Stimulated activated effector memory CD8-positive, alpha-beta T cell treated with anti-CD3 and anti-CD28 coated beads, Interleukin-12 subunit alpha, Interleukin-12 subunit beta, amount 100 ng/mL, for 72 hours (primary cell): ENCODE results near the gene BCL11B.

Experiments
- ATAC-seq: fragments of 150-1000 bp; cut with Tn5 transposase; 2 replicates; pipeline ENCODE4 v1.10.0; 2021
- DNase-seq, 2 donors: peaks; one replicate each; pipeline ENCODE4 v3.0.0; 2021 to 2022; ENCODE audit warnings: low spot score in 2 of 2
- H3K27ac Mint-ChIP-seq: one replicate; pipeline ENCODE4 v1.8.0; 2022; ENCODE audit warnings: mild to moderate bottlenecking, mixed read lengths
- H3K36me3 Mint-ChIP-seq: one replicate; pipeline ENCODE4 v1.8.0; 2022; ENCODE audit warnings: mild to moderate bottlenecking, mixed read lengths
- H3K4me1 Mint-ChIP-seq: one replicate; pipeline ENCODE4 v1.8.0; 2022; ENCODE audit warnings: mixed read lengths
- H3K4me3 Mint-ChIP-seq: one replicate; pipeline ENCODE4 v1.8.0; 2022; ENCODE audit warnings: mild to moderate bottlenecking, mixed read lengths
- H3K9me3 Mint-ChIP-seq: one replicate; pipeline ENCODE4 v1.8.0; 2022; ENCODE audit warnings: mixed read lengths

BCL11B gene

GRCh38 chr14:99271951-99272631 lies at the start of gene BCL11B:
TSS of gene BCL11B (minus strand) at chr14:99272197. CDS start at chr14:99271218, 979 bp downstream.
- ATAC-seq, result peak; percentile 79
- Mint-ChIP-seq H3K27ac (peak within 1 kb of the TSS; percentile 99), H3K9me3 (no peaks in the 10 kb centered on the region), H3K36me3 (peaks cover 48% of the 10 kb centered on the region), H3K4me1 (peaks cover 40% of the 10 kb centered on the region), H3K4me3 (peak within 1 kb of the TSS; percentile 89)
- DNase-seq, result peak; percentile 66 to 90

- DNase-seq, result peak in 1 of 2 donors; percentile 45
Observed at GRCh38 chr14:99321236-99321925, 49.4 kb upstream of the BCL11B start.

GRCh38 chr14:99320621-99321235 lies 48.7 kb upstream of the BCL11B start:
- peak overlapping the region; percentile 72 for H3K27ac Mint-ChIP-seq
- peak in 1 of 2 donors; percentile 57 for DNase-seq
- H3K4me3 Mint-ChIP-seq, result peak overlapping the region; percentile 63
- peaks cover 53% of the 10 kb centered on the region for H3K4me1 Mint-ChIP-seq
- no peaks in the 10 kb centered on the region for H3K9me3 Mint-ChIP-seq
- ATAC-seq, result peak; percentile 24
- no peaks in the 10 kb centered on the region for H3K36me3 Mint-ChIP-seq

More at GRCh38 chr14:99321236-99321925, 49.4 kb upstream of the BCL11B start:
- peak overlapping the region; percentile 63 for H3K4me3 Mint-ChIP-seq
- H3K36me3 Mint-ChIP-seq, result no peaks in the 10 kb centered on the region
- peaks cover 53% of the 10 kb centered on the region for H3K4me1 Mint-ChIP-seq
- no peak for ATAC-seq
- peak overlapping the region; percentile 13 for H3K27ac Mint-ChIP-seq
- H3K9me3 Mint-ChIP-seq, result no peaks in the 10 kb centered on the region

DNA sequence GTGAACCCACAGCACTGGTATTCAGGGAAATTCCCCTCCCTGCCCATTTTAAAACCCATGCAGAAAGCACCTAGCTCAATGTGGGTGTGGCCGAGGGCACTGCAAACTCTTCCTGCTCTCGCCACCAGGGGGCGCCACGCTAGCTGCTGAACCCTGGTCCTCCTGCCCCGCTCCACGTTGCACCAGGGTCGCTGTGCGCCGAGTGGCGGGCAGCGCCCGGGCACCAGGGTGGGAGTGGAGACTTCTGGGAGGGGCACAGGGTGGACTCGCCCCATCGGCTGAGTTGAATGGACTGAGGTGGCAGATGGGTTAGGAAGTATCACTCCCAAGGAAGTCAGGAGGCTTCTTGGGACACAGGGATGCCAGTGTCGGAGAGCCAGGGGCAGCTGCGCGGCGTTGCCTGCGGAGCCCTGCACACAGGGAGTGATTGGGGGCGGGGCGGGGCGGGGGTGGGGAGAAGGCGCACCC lies 48.1 kb upstream of the BCL11B start:
- no peaks in the 10 kb centered on the region for H3K9me3 Mint-ChIP-seq

DNA sequence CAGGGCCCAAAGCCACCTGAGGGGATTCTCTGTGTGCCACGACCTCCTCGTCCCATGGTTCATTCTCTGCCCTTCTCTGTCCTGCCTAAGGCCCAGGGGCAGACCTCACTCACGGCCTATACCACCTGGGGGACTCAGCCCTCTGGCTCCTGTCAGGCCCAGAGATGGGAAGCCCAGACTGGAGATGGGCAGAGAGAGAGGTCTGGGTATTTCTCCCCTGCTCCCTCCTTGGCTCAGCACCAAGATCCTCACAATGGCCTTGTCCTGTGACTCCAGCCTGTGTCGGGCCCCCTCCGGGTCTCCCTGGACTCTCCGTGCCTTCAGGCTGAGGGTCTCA lies 46.9 kb upstream of the BCL11B start:
- peak in 1 of 2 donors; percentile 46 for DNase-seq

More for the DNA sequence above, 48.1 kb upstream of the BCL11B start:
- peak overlapping the region; percentile 72 for H3K27ac Mint-ChIP-seq
- DNase-seq (peak; percentile 85 to 93), ATAC-seq (peak; percentile 79)
- no peaks in the 10 kb centered on the region for H3K36me3 Mint-ChIP-seq
- H3K4me1 Mint-ChIP-seq, result peaks cover 56% of the 10 kb centered on the region
- H3K4me3 Mint-ChIP-seq, result peak overlapping the region; percentile 63

DNA sequence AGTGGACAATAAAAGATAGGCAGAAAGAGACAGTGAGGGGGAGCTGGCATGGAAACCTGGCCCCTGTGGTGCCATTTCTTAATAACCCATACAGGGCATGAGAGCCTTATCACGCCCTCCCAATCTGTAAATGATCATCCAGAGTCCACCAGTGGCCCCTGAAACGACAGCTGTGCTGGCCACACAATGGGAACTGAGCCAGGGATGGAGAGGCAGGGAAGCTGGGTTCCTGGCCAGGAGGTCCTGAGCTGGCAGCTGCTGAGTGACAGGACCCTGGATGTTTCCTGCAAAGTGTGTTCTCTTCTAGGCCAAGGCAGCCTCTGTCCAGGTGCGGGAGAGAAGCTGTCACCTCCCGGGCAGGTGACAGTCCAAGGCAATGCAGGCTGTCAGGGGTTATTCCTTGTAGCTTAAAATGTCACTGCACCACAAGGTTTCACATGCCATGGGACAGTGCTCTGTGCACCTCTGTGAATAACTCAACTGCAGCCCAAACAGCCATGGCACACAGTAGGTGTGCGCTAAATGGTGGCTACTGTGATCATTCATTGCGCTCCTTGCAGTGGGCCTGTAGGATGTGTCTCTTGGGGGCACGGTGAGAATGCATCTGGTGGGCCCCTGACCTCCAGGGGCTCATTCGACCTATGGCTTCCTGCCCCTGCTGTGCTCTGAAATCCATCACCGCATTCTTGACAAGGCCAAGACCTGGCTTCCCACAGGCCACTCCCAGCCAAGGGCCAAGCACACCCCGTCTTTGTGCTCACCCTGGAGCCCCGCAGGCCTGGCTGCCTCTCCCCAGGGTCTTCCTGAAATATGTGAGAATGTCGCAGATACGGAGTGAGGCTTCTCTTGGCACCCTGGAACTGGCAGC lies 46.3 kb upstream of the BCL11B start:
- Mint-ChIP-seq H3K4me3 (no peak overlapping the region), H3K9me3 (no peaks in the 10 kb centered on the region), H3K27ac (peak overlapping the region; percentile 72), H3K4me1 (peaks cover 63% of the 10 kb centered on the region), H3K36me3 (no peaks in the 10 kb centered on the region)
- ATAC-seq (no peak), DNase-seq (peak in 1 of 2 donors; percentile 41)

More for the DNA sequence above, 46.9 kb upstream of the BCL11B start:
- no peak overlapping the region for H3K4me3 Mint-ChIP-seq
- no peak for ATAC-seq
- peak overlapping the region; percentile 72 for H3K27ac Mint-ChIP-seq
- peaks cover 63% of the 10 kb centered on the region for H3K4me1 Mint-ChIP-seq
- no peaks in the 10 kb centered on the region for H3K36me3 Mint-ChIP-seq
- H3K9me3 Mint-ChIP-seq, result no peaks in the 10 kb centered on the region

GRCh38 chr14:99317231-99318090 lies 45.5 kb upstream of the BCL11B start:
- Mint-ChIP-seq H3K4me1 (peaks cover 63% of the 10 kb centered on the region), H3K4me3 (no peak overlapping the region), H3K9me3 (no peaks in the 10 kb centered on the region), H3K27ac (peak overlapping the region; percentile 65), H3K36me3 (no peaks in the 10 kb centered on the region)
- ATAC-seq, result no peak
- DNase-seq, result no peak

- ATAC-seq, result no peak
- peaks cover 55% of the 10 kb centered on the region for H3K4me1 Mint-ChIP-seq
- H3K27ac Mint-ChIP-seq, result peak overlapping the region; percentile 65
Observed at GRCh38 chr14:99316281-99317163, 44.5 kb upstream of the BCL11B start.

DNA sequence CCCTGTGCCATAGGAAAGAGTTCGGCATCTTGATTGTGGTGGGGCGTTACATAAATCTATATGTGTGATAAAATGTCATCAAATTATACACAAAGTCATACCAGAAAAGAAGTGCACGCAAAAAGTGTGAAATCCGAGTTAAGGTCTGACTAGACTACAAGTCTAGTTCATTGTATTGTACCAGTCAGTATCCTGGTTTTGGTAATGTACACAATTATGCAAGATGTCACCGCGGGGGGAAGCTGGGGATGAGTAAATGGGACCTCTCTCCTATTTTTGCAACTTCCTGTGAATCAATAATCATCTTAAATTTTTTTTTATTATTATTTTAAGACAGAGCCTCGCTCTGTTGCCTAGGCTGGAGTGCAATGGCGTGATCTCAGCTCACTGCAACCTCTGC lies 43.2 kb upstream of the BCL11B start:
- ATAC-seq (peak; percentile 81), DNase-seq (no peak)
- Mint-ChIP-seq H3K4me3 (no peak overlapping the region), H3K27ac (no peak overlapping the region), H3K36me3 (no peaks in the 10 kb centered on the region), H3K9me3 (peaks cover 4% of the 10 kb centered on the region), H3K4me1 (peaks cover 42% of the 10 kb centered on the region)

More at GRCh38 chr14:99316281-99317163, 44.5 kb upstream of the BCL11B start:
- Mint-ChIP-seq H3K9me3 (no peaks in the 10 kb centered on the region), H3K4me3 (no peak overlapping the region), H3K36me3 (no peaks in the 10 kb centered on the region)
- no peak for DNase-seq

GRCh38 chr14:99314623-99315022 lies 42.6 kb upstream of the BCL11B start:
- Mint-ChIP-seq H3K4me1 (peaks cover 36% of the 10 kb centered on the region), H3K9me3 (peaks cover 4% of the 10 kb centered on the region), H3K36me3 (no peaks in the 10 kb centered on the region), H3K4me3 (no peak overlapping the region), H3K27ac (no peak overlapping the region)
- no peak for ATAC-seq
- DNase-seq, result no peak

DNA sequence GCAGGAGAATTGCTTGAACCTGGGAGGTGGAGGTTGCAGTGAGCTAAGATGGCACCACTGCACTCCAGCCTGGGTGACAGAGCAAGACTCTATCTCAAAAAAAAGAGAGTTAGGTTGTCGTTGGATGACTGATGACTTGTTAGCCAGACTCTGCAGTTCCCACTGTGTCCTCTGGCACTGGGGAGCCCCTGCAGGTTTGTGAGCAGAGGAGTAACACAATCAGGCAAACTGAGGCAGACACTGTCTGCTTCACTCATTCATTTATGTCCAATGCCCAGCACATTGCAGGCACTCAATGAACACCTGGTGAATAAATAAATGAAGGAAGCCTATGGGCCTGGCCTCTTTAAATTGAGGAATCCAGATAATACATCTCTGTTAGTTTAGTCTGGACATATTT lies 41.2 kb upstream of the BCL11B start:
- Mint-ChIP-seq H3K4me1 (peaks cover 27% of the 10 kb centered on the region), H3K27ac (no peak overlapping the region), H3K4me3 (no peak overlapping the region), H3K36me3 (no peaks in the 10 kb centered on the region), H3K9me3 (peaks cover 4% of the 10 kb centered on the region)
- no peak for ATAC-seq
- DNase-seq, result no peak

GRCh38 chr14:99312106-99312505 lies 40.1 kb upstream of the BCL11B start:
- Mint-ChIP-seq H3K27ac (no peak overlapping the region), H3K4me3 (no peak overlapping the region), H3K9me3 (peaks cover 4% of the 10 kb centered on the region), H3K4me1 (peaks cover 21% of the 10 kb centered on the region), H3K36me3 (no peaks in the 10 kb centered on the region)
- DNase-seq (no peak), ATAC-seq (no peak)

DNA sequence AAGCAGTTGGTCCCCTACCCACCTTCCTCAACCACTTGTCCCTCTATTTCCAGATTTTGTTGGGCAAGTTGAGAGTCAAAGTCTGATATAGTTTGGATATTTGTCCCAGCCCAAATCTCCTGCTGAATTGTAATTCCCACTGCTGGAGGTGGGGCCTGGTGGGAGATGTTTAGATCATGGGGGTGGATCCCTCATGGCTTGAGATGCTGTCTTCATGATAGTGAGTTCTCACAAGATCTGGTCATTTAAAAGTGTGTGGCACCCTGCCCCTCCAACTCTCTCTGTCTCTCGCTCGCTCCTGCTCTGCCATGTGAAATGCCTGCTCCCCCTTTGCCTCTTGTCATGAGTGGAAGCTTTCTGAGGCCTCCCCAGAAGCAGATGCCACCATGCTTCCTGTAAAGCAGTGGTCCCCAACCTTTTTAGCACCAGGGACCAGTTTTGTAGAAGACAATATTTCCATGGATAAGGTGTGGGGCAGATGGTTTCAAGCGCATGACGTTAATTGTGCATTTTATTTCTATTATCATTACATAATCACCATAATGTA lies 37.3 kb upstream of the BCL11B start:
- H3K9me3 Mint-ChIP-seq, result peaks cover 4% of the 10 kb centered on the region
- DNase-seq (no peak), ATAC-seq (no peak)
- no peak overlapping the region for H3K4me3 Mint-ChIP-seq
- H3K4me1 Mint-ChIP-seq, result peaks cover 5% of the 10 kb centered on the region
- no peaks in the 10 kb centered on the region for H3K36me3 Mint-ChIP-seq
- H3K27ac Mint-ChIP-seq, result no peak overlapping the region
